GM12892 (cell line): ENCODE data around the gene TRMT11.

Source experiments
- POLR2A ChIP-seq: IDR thresholded peaks from 2 replicates; pipeline ENCODE4 v1.6.1; 2011; ENCODE audit warnings: low read depth, low read length, control low read depth
- POLR2AphosphoS5 ChIP-seq: IDR thresholded peaks from 2 replicates; pipeline ENCODE4 v1.6.1; 2011; ENCODE audit warnings: low read depth, low read length, control low read depth
- TAF1 ChIP-seq: IDR thresholded peaks from 2 replicates; pipeline ENCODE4 v1.6.1; 2011; ENCODE audit warnings: low read depth, mild to moderate bottlenecking, control low read depth, low read length, borderline replicate concordance

GRCh38 chr6:126064748-126065401 lies 78.5 kb downstream of the TRMT11 start:
- no peak for TF ChIP-seq POLR2A
- TF ChIP-seq POLR2AphosphoS5: no peak
- TF ChIP-seq TAF1: no peak
